HG03280 (cell line): ENCODE measurements around the gene ZFYVE28.
"Not testable (repeated sequence)": the region's sequence is repeated elsewhere in the genome, so short reads cannot be mapped to it uniquely, and the experiment has no call there.

Experiments
- ATAC-seq: cut with Tn5 transposase; IDR thresholded peaks from one replicate; pipeline ENCODE4 v1.9.1; 2021; ENCODE audit warnings: mild to moderate bottlenecking, moderate library complexity; ENCODE audit not compliant: unreplicated experiment

Gene ZFYVE28

GRCh38 chr4:2417765-2418649, at the start of gene ZFYVE28:
ZFYVE28 (minus strand) TSS chr4:2418645; CDS start chr4:2418323, 322 bp downstream.
- ATAC-seq, result peak; percentile 1

GRCh38 chr4:2465544-2465943, 47.1 kb upstream of the ZFYVE28 start:
- ATAC-seq, result not testable (repeated sequence)

- ATAC-seq, result no peak
These were observed 46.6 kb upstream of the ZFYVE28 start for GRCh38 chr4:2465032-2465431.

GRCh38 chr4:2462992-2463762, 44.7 kb upstream of the ZFYVE28 start:
- no peak for ATAC-seq

- peak; percentile 82 for ATAC-seq
These were observed 44.0 kb upstream of the ZFYVE28 start for GRCh38 chr4:2462218-2462991.

- no peak for ATAC-seq
These were observed 43.0 kb upstream of the ZFYVE28 start for GRCh38 chr4:2461246-2461960.

GRCh38 chr4:2459589-2460349, 41.3 kb upstream of the ZFYVE28 start:
- ATAC-seq, result no peak

GRCh38 chr4:2458546-2459491, 40.4 kb upstream of the ZFYVE28 start:
- ATAC-seq, result no peak

- no peak for ATAC-seq
These were observed 39.2 kb upstream of the ZFYVE28 start for GRCh38 chr4:2457481-2458295.

- ATAC-seq, result no peak
These were observed 33.7 kb upstream of the ZFYVE28 start for GRCh38 chr4:2451821-2452785.

GRCh38 chr4:2451036-2451520, 32.6 kb upstream of the ZFYVE28 start:
- ATAC-seq, result no peak

- ATAC-seq, result no peak
These were observed 32.1 kb upstream of the ZFYVE28 start for GRCh38 chr4:2450394-2451035.

GRCh38 chr4:2449511-2450392, 31.3 kb upstream of the ZFYVE28 start:
- no peak for ATAC-seq

GRCh38 chr4:2449051-2449450, 30.6 kb upstream of the ZFYVE28 start:
- no peak for ATAC-seq

- no peak for ATAC-seq
These were observed 30.1 kb upstream of the ZFYVE28 start for GRCh38 chr4:2448589-2448988.
